ENCODE results near the gene TRIM71. TPM values are rescaled to one million over a fixed set of nuclear protein-coding genes. Genes with fewer than 3 reads are reported as not detected.

TRIM71 gene
- polyA plus RNA-seq, 3 donors, result 0.02 to 0.33 (median 0.06) TPM

DNA sequence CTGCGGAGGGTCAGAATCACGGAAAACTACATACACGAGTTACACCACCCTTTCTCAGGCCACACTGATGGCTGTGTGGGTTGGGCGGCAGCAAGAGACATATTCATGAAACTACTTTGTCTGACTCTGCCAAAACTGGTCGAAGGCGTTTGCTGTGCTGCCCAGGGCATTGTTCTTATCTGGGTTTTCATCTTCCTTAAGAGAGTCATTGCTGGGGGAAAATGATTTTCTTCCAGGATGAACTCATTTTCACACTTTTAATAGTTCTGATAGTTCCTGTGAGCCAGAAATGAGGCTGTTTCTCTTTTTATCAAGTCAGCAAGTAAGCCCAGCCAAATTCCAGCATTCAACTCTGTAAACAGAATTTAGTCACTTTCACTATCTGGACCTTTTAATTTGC, 47.6 kb downstream of the TRIM71 start:
- no peak overlapping the region for H3K4me3 Mint-ChIP-seq
- Histone ChIP-seq H3K4me1 (ENCODE audit: control insufficient read depth in 1 of 2, insufficient read depth in 2 of 2, low read length in 2 of 2) (no peaks in the 10 kb centered on the region), H3K27me3 (ENCODE audit: control insufficient read depth in 2 of 2, insufficient read depth in 2 of 2, low read length in 2 of 2) (no peaks in the 10 kb centered on the region), H3K4me2 (replicated peaks; ENCODE audit: extremely low read depth, low read length, poor library complexity, severe bottlenecking) (no peak overlapping the region), H3K9me3 (replicated peaks in 1 of 2; ENCODE audit: control insufficient read depth in 1 of 2, insufficient read depth in 1 of 2, low read length in 2 of 2) (no peaks in the 10 kb centered on the region), H3K36me3 (replicated peaks in 1 of 2; ENCODE audit: control insufficient read depth in 1 of 2, insufficient read depth in 2 of 2, low read length in 2 of 2) (no peaks in the 10 kb centered on the region), H4K20me1 (ENCODE audit: insufficient read depth, low read length) (no peaks in the 10 kb centered on the region), H3K27ac (ENCODE audit: low read depth in 1 of 2, low read length in 2 of 2) (no peak overlapping the region), H2AFZ (ENCODE audit: insufficient read depth, low read depth, low read length, poor library complexity, severe bottlenecking) (no peak overlapping the region), H3K79me2 (ENCODE audit: insufficient read depth, low read length) (peaks cover 11% of the 10 kb centered on the region), H3K4me3 (replicated peaks in 1 of 3; ENCODE audit: low read depth in 2 of 3, low read length in 3 of 3) (no peak overlapping the region), H3K9ac (ENCODE audit: insufficient read depth, low read length, poor library complexity, severe bottlenecking) (no peak overlapping the region)
- no peaks in the 10 kb centered on the region for H3K9me3 Mint-ChIP-seq
- H3K36me3 Mint-ChIP-seq, result no peaks in the 10 kb centered on the region
- TF ChIP-seq, protein P1, sequence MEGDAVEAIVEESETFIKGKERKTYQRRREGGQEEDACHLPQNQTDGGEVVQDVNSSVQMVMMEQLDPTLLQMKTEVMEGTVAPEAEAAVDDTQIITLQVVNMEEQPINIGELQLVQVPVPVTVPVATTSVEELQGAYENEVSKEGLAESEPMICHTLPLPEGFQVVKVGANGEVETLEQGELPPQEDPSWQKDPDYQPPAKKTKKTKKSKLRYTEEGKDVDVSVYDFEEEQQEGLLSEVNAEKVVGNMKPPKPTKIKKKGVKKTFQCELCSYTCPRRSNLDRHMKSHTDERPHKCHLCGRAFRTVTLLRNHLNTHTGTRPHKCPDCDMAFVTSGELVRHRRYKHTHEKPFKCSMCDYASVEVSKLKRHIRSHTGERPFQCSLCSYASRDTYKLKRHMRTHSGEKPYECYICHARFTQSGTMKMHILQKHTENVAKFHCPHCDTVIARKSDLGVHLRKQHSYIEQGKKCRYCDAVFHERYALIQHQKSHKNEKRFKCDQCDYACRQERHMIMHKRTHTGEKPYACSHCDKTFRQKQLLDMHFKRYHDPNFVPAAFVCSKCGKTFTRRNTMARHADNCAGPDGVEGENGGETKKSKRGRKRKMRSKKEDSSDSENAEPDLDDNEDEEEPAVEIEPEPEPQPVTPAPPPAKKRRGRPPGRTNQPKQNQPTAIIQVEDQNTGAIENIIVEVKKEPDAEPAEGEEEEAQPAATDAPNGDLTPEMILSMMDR (IDR thresholded peaks at IDR 0.05), result no peak
- H3K4me1 Mint-ChIP-seq, result no peaks in the 10 kb centered on the region
- intact Hi-C loops (cut with micrococcal nuclease), result no loop called here
- H3K27ac Mint-ChIP-seq, result no peak overlapping the region
- no peak for DNase-seq
- H3K27me3 Mint-ChIP-seq (ENCODE audit: low read depth in 3 of 3), result peaks cover 0 to 2% (median 1%) of the 10 kb centered on the region in 3 donors
- WGBS (ENCODE audit: insufficient coverage), result no CpG with 5 or more reads among the region's 6 CpGs

- no peak overlapping the region for H2AFZ ChIP-seq (ENCODE audit: insufficient read depth, low read depth, low read length, poor library complexity, severe bottlenecking)
- Mint-ChIP-seq H3K4me3 (no peak overlapping the region), H3K27ac (peak overlapping the region in 2 of 7 donors; percentile 9 to 27), H3K27me3 (ENCODE audit: low read depth in 3 of 3) (peaks cover 0 to 4% (median 2%) of the 10 kb centered on the region in 3 donors), H3K4me1 (peaks cover 4% of the 10 kb centered on the region), H3K36me3 (no peaks in the 10 kb centered on the region), H3K9me3 (no peaks in the 10 kb centered on the region)
- no peaks in the 10 kb centered on the region for H3K27me3 ChIP-seq (ENCODE audit: control insufficient read depth in 2 of 2, insufficient read depth in 2 of 2, low read length in 2 of 2)
- WGBS (ENCODE audit: insufficient coverage), result 98% methylated on average over 5 of the region's 5 CpGs
- H3K4me2 ChIP-seq (replicated peaks; ENCODE audit: extremely low read depth, low read length, poor library complexity, severe bottlenecking), result no peak overlapping the region
- H3K9ac ChIP-seq (ENCODE audit: insufficient read depth, low read length, poor library complexity, severe bottlenecking), result no peak overlapping the region
- no peak for DNase-seq
- H3K4me3 ChIP-seq (replicated peaks in 1 of 3; ENCODE audit: low read depth in 2 of 3, low read length in 3 of 3), result no peak overlapping the region
- peaks cover under 1 to 2% of the 10 kb centered on the region in 2 donors for H3K4me1 ChIP-seq (ENCODE audit: control insufficient read depth in 1 of 2, insufficient read depth in 2 of 2, low read length in 2 of 2)
- no peak overlapping the region for H3K27ac ChIP-seq (ENCODE audit: low read depth in 1 of 2, low read length in 2 of 2)
- H3K36me3 ChIP-seq (replicated peaks in 1 of 2; ENCODE audit: control insufficient read depth in 1 of 2, insufficient read depth in 2 of 2, low read length in 2 of 2), result no peaks in the 10 kb centered on the region
- H4K20me1 ChIP-seq (ENCODE audit: insufficient read depth, low read length), result no peaks in the 10 kb centered on the region
- TF ChIP-seq, protein P1 (IDR thresholded peaks at IDR 0.05), result no peak
- intact Hi-C loops (cut with micrococcal nuclease), result no loop called here
- no peaks in the 10 kb centered on the region for H3K9me3 ChIP-seq (replicated peaks in 1 of 2; ENCODE audit: control insufficient read depth in 1 of 2, insufficient read depth in 1 of 2, low read length in 2 of 2)
- H3K79me2 ChIP-seq (ENCODE audit: insufficient read depth, low read length), result peaks cover 8% of the 10 kb centered on the region
Measured at GRCh38 chr3:32866533-32866932, 48.7 kb downstream of the TRIM71 start.

Measured in CD14-positive monocyte (primary cell).